Activated naive CD8-positive, alpha-beta T cell treated with anti-CD3 and anti-CD28 coated beads, Interleukin-2, amount 50 U/mL, for 24 hours (primary cell): ENCODE results near the gene SIGLEC12.
"Not testable (repeated sequence)": the region's sequence is repeated elsewhere in the genome, so short reads cannot be mapped to it uniquely, and the experiment has no call there.

ENCODE experiments used
- ATAC-seq: fragments of 150-1000 bp; cut with Tn5 transposase; one replicate; pipeline ENCODE4 v1.10.0; 2021
- DNase-seq: peaks from one replicate; pipeline ENCODE4 v3.0.0; 2021
- H3K27ac Mint-ChIP-seq: one replicate; pipeline ENCODE4 v1.8.0; 2021; ENCODE audit warnings: mild to moderate bottlenecking, mixed read lengths
- H3K27me3 Mint-ChIP-seq: one replicate; pipeline ENCODE4 v1.8.0; 2021; ENCODE audit warnings: mixed read lengths
- H3K36me3 Mint-ChIP-seq: one replicate; pipeline ENCODE4 v1.8.0; 2021; ENCODE audit warnings: low read depth, mixed read lengths
- H3K4me1 Mint-ChIP-seq: one replicate; pipeline ENCODE4 v1.8.0; 2021; ENCODE audit warnings: mixed read lengths
- H3K4me3 Mint-ChIP-seq: one replicate; pipeline ENCODE4 v1.8.0; 2021; ENCODE audit warnings: mild to moderate bottlenecking, moderate library complexity, mixed read lengths
- H3K9me3 Mint-ChIP-seq: one replicate; pipeline ENCODE4 v1.8.0; 2021; ENCODE audit warnings: mixed read lengths

Gene SIGLEC12

GRCh38 chr19:51508059-51508733 is 6.6 kb upstream of the SIGLEC12 start:
- Mint-ChIP-seq H3K27me3 (peaks cover 19% of the 10 kb centered on the region), H3K9me3 (peaks cover 10% of the 10 kb centered on the region), H3K36me3 (peaks cover 2% of the 10 kb centered on the region), H3K4me3 (no peak overlapping the region), H3K4me1 (peaks cover 23% of the 10 kb centered on the region), H3K27ac (no peak overlapping the region)
- DNase-seq = no peak
- no peak for ATAC-seq

GRCh38 chr19:51507640-51508058 is 6.0 kb upstream of the SIGLEC12 start:
- Mint-ChIP-seq H3K9me3 (peaks cover 13% of the 10 kb centered on the region), H3K4me3 (no peak overlapping the region), H3K36me3 (peaks cover 2% of the 10 kb centered on the region), H3K4me1 (peaks cover 23% of the 10 kb centered on the region), H3K27me3 (peaks cover 15% of the 10 kb centered on the region), H3K27ac (no peak overlapping the region)
- no peak for DNase-seq
- no peak for ATAC-seq

- no peak overlapping the region for H3K27ac Mint-ChIP-seq
- peaks cover 13% of the 10 kb centered on the region for H3K9me3 Mint-ChIP-seq
- H3K27me3 Mint-ChIP-seq = peaks cover 13% of the 10 kb centered on the region
- DNase-seq (no peak), ATAC-seq (no peak)
- peaks cover 2% of the 10 kb centered on the region for H3K36me3 Mint-ChIP-seq
- H3K4me3 Mint-ChIP-seq = no peak overlapping the region
- peaks cover 25% of the 10 kb centered on the region for H3K4me1 Mint-ChIP-seq
These were observed 5.6 kb upstream of the SIGLEC12 start for GRCh38 chr19:51507192-51507591.

GRCh38 chr19:51505904-51506303 is 4.3 kb upstream of the SIGLEC12 start:
- H3K36me3 Mint-ChIP-seq = peaks cover 2% of the 10 kb centered on the region
- H3K27me3 Mint-ChIP-seq = peaks cover 6% of the 10 kb centered on the region

GRCh38 chr19:51503896-51504295 is 2.3 kb upstream of the SIGLEC12 start:
- Mint-ChIP-seq H3K9me3 (peaks cover 13% of the 10 kb centered on the region), H3K4me1 (peaks cover 36% of the 10 kb centered on the region), H3K4me3 (no peak overlapping the region), H3K36me3 (peaks cover 2% of the 10 kb centered on the region), H3K27ac (no peak overlapping the region), H3K27me3 (peaks cover 2% of the 10 kb centered on the region)
- no peak for ATAC-seq
- no peak for DNase-seq

More at GRCh38 chr19:51505904-51506303, 4.3 kb upstream of the SIGLEC12 start:
- no peak for DNase-seq
- peak; percentile 60 for ATAC-seq
- Mint-ChIP-seq H3K9me3 (peaks cover 13% of the 10 kb centered on the region), H3K4me1 (peaks cover 32% of the 10 kb centered on the region), H3K4me3 (no peak overlapping the region), H3K27ac (no peak overlapping the region)

GRCh38 chr19:51503286-51503817 is 1.8 kb upstream of the SIGLEC12 start:
- Mint-ChIP-seq H3K4me3 (no peak overlapping the region), H3K36me3 (peaks cover 2% of the 10 kb centered on the region), H3K9me3 (peaks cover 13% of the 10 kb centered on the region), H3K27ac (no peak overlapping the region), H3K27me3 (peaks cover 5% of the 10 kb centered on the region), H3K4me1 (peaks cover 36% of the 10 kb centered on the region)
- ATAC-seq (no peak), DNase-seq (no peak)

- not testable (repeated sequence) for H3K36me3 Mint-ChIP-seq, ATAC-seq, H3K27me3 Mint-ChIP-seq, DNase-seq
- Mint-ChIP-seq H3K4me3 (peak overlapping the region; percentile 76), H3K4me1 (peaks cover 32% of the 10 kb centered on the region), H3K27ac (peak overlapping the region; percentile 74), H3K9me3 (peaks cover 13% of the 10 kb centered on the region)
These were observed 669 bp downstream of the SIGLEC12 start for GRCh38 chr19:51500931-51501330.

GRCh38 chr19:51497666-51498065 is 3.9 kb downstream of the SIGLEC12 start:
- H3K4me1 Mint-ChIP-seq = peaks cover 40% of the 10 kb centered on the region
- H3K36me3 Mint-ChIP-seq = peaks cover 8% of the 10 kb centered on the region
- H3K27ac Mint-ChIP-seq = no peak overlapping the region
- H3K9me3 Mint-ChIP-seq = peaks cover 14% of the 10 kb centered on the region
- DNase-seq (no peak), ATAC-seq (no peak)
- no peak overlapping the region for H3K4me3 Mint-ChIP-seq
- peaks cover 19% of the 10 kb centered on the region for H3K27me3 Mint-ChIP-seq

GRCh38 chr19:51493776-51494175 is 7.8 kb downstream of the SIGLEC12 start:
- no peak for DNase-seq
- no peak for ATAC-seq
- Mint-ChIP-seq H3K27ac (no peak overlapping the region), H3K9me3 (peaks cover 17% of the 10 kb centered on the region), H3K4me1 (peaks cover 36% of the 10 kb centered on the region), H3K4me3 (no peak overlapping the region), H3K27me3 (peaks cover 22% of the 10 kb centered on the region), H3K36me3 (peaks cover 10% of the 10 kb centered on the region)

GRCh38 chr19:51491586-51491985 is 10.0 kb downstream of the SIGLEC12 start:
- H3K4me3 Mint-ChIP-seq = no peak overlapping the region
- no peak for ATAC-seq

GRCh38 chr19:51490676-51491075 is 10.9 kb downstream of the SIGLEC12 start:
- Mint-ChIP-seq H3K4me3 (no peak overlapping the region), H3K4me1 (peaks cover 47% of the 10 kb centered on the region), H3K27ac (no peak overlapping the region), H3K36me3 (peaks cover 15% of the 10 kb centered on the region), H3K27me3 (peaks cover 19% of the 10 kb centered on the region), H3K9me3 (peaks cover 22% of the 10 kb centered on the region)
- ATAC-seq (no peak), DNase-seq (no peak)

More at GRCh38 chr19:51491586-51491985, 10.0 kb downstream of the SIGLEC12 start:
- Mint-ChIP-seq H3K4me1 (peaks cover 47% of the 10 kb centered on the region), H3K36me3 (peaks cover 13% of the 10 kb centered on the region), H3K27me3 (peaks cover 19% of the 10 kb centered on the region), H3K27ac (no peak overlapping the region), H3K9me3 (peaks cover 17% of the 10 kb centered on the region)
- DNase-seq = no peak

GRCh38 chr19:51489113-51489512 is 12.5 kb downstream of the SIGLEC12 start:
- DNase-seq = peak; percentile 44
- Mint-ChIP-seq H3K36me3 (peaks cover 13% of the 10 kb centered on the region), H3K27ac (peak overlapping the region; percentile 92), H3K9me3 (peaks cover 19% of the 10 kb centered on the region), H3K4me1 (peaks cover 44% of the 10 kb centered on the region), H3K27me3 (peaks cover 24% of the 10 kb centered on the region), H3K4me3 (peak overlapping the region; percentile 27)
- peak; percentile 86 for ATAC-seq

GRCh38 chr19:51488491-51488890 is 13.1 kb downstream of the SIGLEC12 start:
- peaks cover 22% of the 10 kb centered on the region for H3K27me3 Mint-ChIP-seq
- peak overlapping the region; percentile 50 for H3K27ac Mint-ChIP-seq
- no peak for ATAC-seq
- H3K36me3 Mint-ChIP-seq = peaks cover 11% of the 10 kb centered on the region
- DNase-seq = no peak
- peaks cover 13% of the 10 kb centered on the region for H3K9me3 Mint-ChIP-seq
- peaks cover 39% of the 10 kb centered on the region for H3K4me1 Mint-ChIP-seq
- H3K4me3 Mint-ChIP-seq = no peak overlapping the region

- peaks cover 30% of the 10 kb centered on the region for H3K27me3 Mint-ChIP-seq
- H3K4me3 Mint-ChIP-seq = no peak overlapping the region
- no peak for DNase-seq
- peaks cover 7% of the 10 kb centered on the region for H3K9me3 Mint-ChIP-seq
- peaks cover 7% of the 10 kb centered on the region for H3K36me3 Mint-ChIP-seq
- peaks cover 27% of the 10 kb centered on the region for H3K4me1 Mint-ChIP-seq
- no peak for ATAC-seq
- H3K27ac Mint-ChIP-seq = no peak overlapping the region
These were observed 15.5 kb downstream of the SIGLEC12 start for GRCh38 chr19:51485960-51486660.

- DNase-seq (no peak), ATAC-seq (no peak)
- peaks cover 37% of the 10 kb centered on the region for H3K27me3 Mint-ChIP-seq
- no peak overlapping the region for H3K4me3 Mint-ChIP-seq
- peaks cover 29% of the 10 kb centered on the region for H3K4me1 Mint-ChIP-seq
- H3K9me3 Mint-ChIP-seq = peaks cover 4% of the 10 kb centered on the region
- no peak overlapping the region for H3K27ac Mint-ChIP-seq
- H3K36me3 Mint-ChIP-seq = no peaks in the 10 kb centered on the region
These were observed 21.0 kb downstream of the SIGLEC12 start for GRCh38 chr19:51480590-51480989.
